ENCODE data around the gene DNMT3L.
A peak's percentile ranks its signal among the peaks of the same experiment; 100 is the strongest.

The DNMT3L gene

GRCh38 chr21:44269090-44269489 lies 7.4 kb upstream of the DNMT3L start:
- TF ChIP-seq, protein P1, sequence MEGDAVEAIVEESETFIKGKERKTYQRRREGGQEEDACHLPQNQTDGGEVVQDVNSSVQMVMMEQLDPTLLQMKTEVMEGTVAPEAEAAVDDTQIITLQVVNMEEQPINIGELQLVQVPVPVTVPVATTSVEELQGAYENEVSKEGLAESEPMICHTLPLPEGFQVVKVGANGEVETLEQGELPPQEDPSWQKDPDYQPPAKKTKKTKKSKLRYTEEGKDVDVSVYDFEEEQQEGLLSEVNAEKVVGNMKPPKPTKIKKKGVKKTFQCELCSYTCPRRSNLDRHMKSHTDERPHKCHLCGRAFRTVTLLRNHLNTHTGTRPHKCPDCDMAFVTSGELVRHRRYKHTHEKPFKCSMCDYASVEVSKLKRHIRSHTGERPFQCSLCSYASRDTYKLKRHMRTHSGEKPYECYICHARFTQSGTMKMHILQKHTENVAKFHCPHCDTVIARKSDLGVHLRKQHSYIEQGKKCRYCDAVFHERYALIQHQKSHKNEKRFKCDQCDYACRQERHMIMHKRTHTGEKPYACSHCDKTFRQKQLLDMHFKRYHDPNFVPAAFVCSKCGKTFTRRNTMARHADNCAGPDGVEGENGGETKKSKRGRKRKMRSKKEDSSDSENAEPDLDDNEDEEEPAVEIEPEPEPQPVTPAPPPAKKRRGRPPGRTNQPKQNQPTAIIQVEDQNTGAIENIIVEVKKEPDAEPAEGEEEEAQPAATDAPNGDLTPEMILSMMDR (IDR thresholded peaks at IDR 0.05; ENCODE audit: extremely low read depth, missing control alignments): no peak
- DNase-seq (ENCODE audit: low spot score): no peak

DNA sequence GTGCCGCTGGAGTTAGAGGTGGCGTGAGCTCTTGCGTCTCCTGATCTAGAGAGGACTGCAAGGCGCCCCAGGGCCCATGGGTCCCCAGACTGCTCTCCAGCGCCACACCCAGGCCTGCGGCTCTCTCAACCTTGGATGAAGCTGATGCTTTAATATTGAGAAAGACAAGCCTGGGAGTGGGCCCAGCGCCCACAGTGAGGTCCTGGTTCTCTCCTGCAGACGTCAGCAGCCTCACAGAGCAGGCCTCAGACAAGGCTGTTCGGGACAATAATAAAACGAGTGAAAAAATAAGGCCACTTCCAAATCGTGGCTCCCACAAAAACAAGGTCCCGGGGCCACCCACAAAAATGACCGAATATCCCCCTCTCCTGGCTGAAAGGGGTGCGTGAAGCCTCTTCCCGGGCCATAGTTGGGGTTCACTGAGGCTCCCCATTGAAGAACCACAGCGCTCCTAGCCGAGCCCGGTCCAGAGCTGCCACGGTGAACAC lies 6.0 kb upstream of the DNMT3L start:
- TF ChIP-seq, protein P1 (IDR thresholded peaks at IDR 0.05; ENCODE audit: extremely low read depth, missing control alignments): peak; percentile 10
- DNase-seq (ENCODE audit: low spot score): no peak

- DNase-seq (ENCODE audit: low spot score): no peak
- TF ChIP-seq, protein P1 (IDR thresholded peaks at IDR 0.05; ENCODE audit: extremely low read depth, missing control alignments): no peak
These were observed 4.1 kb upstream of the DNMT3L start for GRCh38 chr21:44265734-44266270.

DNA sequence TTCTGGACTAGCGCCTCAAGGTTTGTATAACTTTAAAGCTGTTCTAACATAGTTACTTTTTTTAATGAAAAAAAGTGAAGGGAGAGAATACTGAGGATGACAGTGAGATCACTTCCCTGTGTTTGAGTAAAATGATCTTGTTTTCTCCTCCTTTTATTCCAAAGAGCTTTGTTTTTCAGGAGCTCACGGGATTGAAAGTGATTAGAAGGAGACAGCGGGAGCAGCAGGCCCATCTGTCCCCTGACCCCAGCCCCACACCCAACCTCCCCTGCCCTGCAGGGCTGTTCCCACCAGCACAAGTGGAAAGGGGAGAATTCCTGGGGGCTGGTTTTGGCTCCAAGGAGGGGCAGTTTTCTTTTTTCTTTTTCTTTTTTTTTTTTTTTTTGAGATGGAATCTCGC lies 2.1 kb upstream of the DNMT3L start:
- TF ChIP-seq, protein P1 (IDR thresholded peaks at IDR 0.05; ENCODE audit: extremely low read depth, missing control alignments): no peak
- DNase-seq (ENCODE audit: low spot score): no peak

- TF ChIP-seq, protein P1 (IDR thresholded peaks at IDR 0.05; ENCODE audit: extremely low read depth, missing control alignments): no peak
- no peak for DNase-seq (ENCODE audit: low spot score)
These were observed 1.6 kb upstream of the DNMT3L start for GRCh38 chr21:44263221-44263760.

GRCh38 chr21:44262338-44263056 lies 800 bp upstream of the DNMT3L start:
- no peak for DNase-seq (ENCODE audit: low spot score)
- TF ChIP-seq, protein P1 (IDR thresholded peaks at IDR 0.05; ENCODE audit: extremely low read depth, missing control alignments): no peak
